GM19324 (cell line): ENCODE measurements around the gene PXDN.
"Not testable (repeated sequence)": the region's sequence is repeated elsewhere in the genome, so short reads cannot be mapped to it uniquely, and the experiment has no call there.

Experiments used
- ATAC-seq: cut with Tn5 transposase; IDR thresholded peaks from one replicate; pipeline ENCODE4 v1.9.1; 2021; ENCODE audit warnings: mild to moderate bottlenecking, moderate library complexity; ENCODE audit not compliant: unreplicated experiment, low FRiP score

PXDN gene

DNA sequence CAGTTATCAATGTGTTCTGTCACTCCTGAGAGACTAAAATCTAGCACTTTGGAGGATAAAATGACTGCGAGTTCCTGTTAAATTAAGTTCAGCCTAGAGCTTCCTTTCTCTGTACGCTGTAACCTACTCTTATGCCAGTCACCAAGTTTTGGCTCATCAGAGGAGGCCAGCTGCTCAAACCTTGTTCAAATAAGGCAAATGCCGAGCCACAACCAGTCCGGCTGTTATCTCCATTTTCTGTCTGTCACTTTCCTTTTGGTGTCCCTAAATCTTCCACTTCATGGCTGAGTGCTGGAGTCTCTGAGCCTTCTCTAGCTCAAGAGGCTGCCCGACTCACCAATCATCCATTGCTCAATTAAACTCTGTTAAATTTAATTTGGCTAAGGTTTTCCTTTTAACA is 33.5 kb upstream of the PXDN start:
- no peak for ATAC-seq

DNA sequence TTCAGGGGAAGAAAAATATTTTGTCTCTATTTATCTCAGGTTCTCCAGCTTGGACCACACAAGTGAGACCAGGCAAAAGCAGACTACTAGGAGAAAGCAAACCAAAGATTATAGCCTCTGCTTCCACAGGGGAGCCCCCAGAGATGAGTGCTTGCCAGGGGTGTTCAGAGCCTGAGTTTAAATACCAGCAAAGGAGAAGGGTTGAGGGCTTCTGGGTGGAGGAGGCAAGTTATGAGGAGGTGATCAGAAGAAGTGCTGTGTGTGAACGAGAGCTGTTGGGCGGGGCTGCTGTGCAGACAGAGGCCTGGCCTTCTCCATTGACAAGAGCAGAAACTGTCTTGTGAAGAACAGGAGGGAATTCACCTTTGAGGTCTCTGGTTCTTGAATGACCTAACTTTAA is 32.8 kb upstream of the PXDN start:
- no peak for ATAC-seq

DNA sequence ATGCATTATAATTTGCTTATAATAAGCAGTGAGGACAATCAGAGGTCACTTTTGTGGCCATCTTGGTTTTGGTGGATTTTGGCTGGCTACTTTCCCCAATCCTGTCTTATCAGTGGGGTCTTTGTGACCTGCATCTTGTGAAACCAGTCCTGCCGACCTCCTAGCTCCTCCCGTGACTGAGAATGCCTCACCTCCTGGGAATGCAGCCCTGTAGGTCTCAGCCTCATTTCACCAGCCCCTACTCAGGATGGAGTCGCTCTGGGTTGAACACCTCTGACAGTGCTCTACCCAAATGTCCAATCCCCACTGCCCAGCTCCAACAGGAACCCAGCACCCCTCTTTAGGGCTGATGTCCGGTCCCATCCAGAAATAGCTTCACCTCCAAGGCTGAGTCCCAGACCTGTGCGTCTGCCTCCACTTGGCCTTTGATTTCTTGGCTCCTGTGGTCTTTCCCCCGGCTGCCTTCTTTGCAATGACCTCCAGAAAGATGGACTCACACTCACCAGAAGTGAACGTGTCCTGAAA is 31.3 kb upstream of the PXDN start:
- no peak for ATAC-seq

DNA sequence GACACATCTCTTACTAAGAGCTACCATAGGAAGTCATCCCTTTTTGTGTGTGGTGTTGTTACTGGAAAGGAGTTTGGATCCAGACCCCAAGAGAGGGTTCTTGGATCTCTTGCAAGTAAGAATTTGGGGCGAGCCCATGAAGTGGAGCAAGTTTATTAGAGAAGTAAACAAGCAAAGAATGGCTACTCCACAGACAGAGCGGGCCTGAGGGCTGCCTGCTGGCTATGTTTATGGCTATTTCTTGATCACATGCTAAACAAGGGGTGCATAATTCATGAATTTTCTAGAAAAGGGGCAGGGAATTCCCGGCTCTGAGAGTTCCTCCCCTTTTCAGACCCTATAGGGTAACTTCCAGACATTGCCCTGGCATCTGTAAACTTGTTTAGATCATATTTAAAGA is 30.6 kb upstream of the PXDN start:
- no peak for ATAC-seq

DNA sequence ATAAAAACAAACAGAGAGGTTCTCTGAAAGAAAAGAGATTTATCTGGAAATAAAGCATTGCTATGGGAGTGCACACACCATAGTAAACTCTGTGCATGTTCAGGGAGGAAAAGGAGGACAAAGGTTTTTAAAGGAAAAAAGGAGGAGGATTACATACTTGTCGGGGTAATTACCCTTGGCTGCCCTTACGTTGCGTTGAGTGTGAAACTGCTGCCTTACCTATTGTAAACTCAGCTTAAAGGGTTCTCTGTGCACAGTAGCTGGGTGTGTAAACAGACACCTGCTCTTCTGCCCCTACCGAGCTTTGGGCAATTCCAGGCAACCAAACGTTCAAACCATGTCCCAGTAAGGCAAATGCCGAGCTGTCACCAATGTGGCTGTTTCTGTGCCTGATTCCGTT is 29.6 kb upstream of the PXDN start:
- no peak for ATAC-seq

DNA sequence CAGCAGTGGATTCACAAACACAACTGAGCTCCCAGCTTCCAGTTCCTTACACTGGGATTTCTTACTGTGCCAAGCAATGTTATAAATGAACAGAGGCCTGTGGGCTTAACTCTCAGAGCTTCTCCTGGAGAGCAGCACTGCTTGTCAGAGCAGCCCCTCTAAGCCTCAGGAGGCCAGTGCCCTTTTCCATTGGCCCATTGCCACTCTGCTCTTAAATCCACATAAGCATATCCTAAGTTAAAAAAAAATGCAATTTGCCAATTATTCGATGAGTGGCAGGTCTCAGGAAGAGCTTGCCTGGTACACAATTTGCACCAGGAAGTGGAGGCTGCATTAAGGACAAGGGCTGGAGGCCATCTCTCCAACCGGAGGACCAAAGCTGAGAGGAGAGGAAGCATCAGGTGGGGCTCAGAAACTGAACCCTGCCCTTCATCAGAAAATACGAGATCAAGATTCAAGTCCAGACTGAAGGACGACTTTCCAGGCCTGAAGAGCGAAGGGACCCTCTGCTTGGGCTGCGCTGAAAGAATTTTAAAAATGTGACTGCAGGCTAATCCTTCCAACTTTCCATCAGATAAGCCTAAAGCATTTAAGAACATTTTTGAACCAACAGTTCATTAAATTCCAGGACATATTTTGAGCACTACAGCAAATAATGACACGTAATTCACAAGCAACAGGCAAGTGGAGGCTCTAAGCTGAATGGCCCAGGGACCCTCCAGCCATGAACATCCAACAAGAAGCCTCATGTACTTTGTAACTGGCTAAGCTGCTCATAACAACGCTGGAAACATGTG is 28.4 kb upstream of the PXDN start:
- ATAC-seq = no peak

DNA sequence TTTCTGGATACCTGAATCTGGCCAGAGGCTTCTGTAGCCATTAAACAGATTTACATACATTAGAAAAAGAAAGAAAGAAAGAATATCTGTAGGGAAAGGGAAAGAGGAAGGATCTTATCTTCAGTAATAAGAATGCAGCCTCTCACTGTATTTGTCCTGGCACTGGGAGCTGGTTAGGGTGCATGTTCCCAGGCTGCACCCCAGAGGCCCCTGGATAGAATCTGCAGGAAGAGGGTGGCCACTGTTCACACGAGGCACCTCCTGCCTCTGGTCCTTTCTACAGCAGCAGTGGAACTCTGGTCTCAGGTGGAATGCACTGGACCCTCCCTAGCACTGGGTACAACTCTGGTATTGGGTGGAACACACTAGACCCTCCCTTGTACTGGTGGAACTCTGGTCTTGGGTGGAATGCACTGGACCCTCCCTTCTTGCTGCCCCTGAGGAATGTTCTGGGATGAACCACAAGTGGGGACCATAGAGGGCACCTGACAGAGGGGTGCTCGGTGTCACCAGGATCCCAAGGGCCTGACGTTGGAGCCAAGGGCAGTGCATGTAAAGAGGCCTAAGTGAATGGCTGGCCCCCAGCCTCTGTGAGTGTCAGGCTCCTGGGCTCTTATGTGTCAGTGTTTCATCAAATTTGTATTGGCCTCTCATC is 27.4 kb upstream of the PXDN start:
- no peak for ATAC-seq

DNA sequence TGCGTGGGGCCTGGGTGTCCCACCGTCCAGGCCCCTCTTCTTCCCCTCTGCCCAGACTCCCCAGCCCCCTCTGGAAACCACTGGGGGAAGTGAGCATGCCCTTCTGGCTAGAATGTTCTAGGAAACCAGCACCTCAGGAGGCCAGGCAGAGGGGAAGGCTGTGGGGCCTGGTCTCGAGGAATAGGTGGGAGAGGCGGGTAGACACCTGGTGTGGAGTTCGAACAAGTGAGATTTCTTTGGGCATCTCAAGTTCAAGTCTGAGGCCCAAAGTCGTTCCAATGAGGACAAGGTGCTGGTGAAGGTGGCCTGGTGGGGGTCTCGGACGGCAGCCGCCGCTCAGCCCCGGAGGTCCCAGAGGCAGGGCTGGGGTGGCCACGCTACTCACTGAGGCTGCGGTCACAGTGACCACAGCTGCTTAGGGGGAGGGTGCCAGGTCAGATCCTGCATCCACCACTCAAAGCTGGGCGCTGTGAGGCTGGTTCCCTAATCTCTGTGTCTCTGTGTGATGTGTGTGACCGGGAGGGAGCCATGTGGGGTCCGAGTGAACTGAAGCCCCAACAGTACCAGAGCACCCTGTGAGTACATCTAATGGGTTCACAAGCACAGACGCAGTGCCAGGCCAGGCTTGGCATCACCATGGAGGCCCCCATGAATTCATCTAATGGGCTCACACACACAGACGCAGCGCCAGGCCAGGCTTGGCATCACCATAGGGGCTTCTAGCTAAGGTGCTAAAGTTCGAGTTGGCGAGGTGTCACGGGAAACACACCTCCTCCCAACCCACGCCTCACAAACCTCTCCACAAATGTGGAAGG is 26.5 kb upstream of the PXDN start:
- no peak for ATAC-seq

DNA sequence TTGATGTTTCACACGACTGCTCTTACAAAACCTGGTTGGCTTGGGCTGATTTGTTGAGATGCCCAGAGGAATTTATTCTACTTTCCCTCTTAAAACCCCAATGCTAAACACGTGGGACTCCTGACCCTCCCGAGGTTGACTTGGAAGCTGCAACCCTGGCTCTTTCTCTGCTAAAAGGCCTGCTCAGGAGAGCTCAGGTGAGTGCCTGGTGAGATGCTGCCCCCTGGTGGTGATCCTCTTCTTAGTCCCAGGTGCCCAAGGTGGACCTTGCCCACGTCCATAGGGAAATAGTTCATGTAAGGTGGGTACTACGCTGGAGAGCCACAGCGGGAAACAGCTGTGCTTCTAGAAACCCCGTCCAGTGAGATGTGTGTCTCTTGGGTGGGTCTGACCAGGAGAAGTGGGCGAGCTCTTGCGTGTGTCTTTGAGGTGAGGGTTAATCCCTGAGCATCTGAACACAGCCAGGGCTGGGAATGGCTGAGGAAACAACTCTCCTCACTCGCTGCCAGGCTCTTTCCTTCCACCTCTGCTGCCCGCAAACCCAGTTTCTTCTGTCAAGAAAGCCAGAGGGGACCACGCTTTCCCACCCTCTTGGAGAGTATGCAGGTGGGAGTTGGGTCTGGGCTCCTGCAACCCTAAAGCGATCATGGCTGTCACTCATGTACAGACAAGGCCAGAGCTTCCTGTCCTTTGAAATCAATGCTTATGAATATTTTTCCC is 25.5 kb upstream of the PXDN start:
- no peak for ATAC-seq

DNA sequence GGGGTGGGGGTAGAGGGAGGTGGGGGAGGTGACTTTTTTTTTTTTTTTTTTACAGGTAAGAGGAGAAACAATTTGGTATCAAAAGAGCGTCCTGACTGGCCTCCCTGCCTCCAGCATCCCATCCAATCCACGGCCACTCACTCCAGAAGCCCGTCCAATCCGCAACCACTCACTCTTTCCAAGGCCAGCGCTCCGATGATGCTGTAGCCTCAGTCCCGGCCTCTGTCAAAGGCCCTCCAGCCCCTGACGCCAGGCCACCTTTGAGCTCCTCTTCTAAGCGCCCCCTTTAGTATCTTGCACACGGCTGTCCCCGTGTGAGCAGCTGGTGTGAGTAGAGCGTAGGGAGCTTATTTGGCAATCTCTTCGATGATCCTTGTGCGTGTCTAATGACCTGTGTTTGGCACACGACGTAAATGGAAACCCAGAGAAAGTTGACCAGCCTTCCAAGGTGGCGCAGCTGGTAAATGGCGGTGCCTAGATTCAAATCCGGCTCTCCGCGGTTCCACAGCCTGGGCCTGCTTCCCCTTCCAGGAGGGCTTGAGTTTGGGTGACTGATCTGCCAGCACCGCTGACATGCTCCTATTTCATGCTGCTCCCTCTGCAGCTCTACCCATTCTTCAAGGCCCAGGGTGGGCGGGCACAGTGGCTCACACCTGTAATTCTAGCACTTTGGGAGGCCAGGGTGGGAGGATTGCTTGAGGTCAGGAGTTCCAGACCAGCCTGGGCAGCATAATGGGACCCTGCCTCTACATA is 23.8 kb upstream of the PXDN start:
- no peak for ATAC-seq

DNA sequence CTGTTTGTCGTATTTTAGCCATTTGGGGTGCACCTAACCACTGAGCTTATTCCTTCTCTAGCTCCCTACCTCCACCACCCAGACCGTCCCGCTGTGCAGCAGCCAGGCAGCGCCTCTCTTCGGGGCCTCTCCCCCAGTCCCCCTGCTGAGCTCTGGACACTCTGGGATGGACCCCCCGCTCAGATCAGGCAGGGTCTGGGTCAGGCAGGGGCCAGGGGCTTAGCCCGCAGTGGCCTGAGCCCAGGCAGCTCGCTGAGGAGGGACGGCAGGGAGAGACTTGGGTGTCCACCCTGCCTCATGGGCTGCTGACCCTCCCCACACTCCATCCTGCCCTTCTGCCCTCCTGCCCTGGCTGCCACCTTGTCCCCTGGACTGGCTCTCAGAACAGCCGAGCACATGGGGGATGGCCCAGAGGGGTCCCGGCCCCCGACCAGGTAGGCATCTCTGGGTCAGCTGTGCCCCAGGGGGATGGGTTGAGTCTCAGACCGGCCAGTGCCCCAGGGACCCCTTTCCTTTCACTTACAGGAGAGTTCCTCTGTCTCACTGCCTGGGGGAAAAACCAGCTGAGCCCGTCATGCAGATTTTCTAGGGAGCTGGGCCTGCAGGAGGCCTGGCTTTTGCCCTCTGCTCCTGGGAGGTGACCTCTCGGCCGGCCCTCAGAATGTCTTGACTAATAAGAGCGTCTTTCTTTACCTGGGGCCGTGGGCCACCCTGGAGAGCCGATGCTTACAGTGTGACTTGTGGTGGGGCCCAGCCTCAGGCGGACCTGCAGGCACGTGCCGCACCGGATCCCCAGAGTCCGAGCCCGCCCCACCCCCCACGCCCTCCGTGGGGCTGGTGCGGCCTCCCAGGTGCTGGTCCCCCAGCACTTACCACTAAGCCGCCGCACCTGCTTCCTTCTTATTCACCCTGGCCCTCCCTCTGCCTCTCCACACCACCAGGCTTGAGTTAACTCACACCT is 22.8 kb upstream of the PXDN start:
- no peak for ATAC-seq

DNA sequence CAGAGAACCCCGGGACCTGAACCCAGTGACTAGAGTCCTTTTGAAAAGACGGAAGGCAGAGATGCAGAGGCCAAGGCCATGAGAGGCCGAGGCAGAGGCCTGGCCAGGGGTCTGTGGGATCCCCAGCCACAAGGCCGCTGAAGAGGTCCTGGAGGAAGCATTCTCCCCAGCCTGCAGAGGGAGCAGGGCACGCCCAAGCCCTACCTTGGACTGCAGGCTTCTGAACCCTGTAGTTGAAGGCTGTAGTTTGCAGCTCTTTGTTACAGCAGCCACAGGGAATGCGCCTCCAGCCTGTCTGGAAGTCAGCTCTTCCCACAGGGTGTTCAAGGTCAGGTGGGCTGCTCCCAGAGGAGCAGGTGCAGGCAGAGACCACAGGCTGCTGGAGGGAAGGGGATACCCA is 22.1 kb upstream of the PXDN start:
- ATAC-seq = no peak

DNA sequence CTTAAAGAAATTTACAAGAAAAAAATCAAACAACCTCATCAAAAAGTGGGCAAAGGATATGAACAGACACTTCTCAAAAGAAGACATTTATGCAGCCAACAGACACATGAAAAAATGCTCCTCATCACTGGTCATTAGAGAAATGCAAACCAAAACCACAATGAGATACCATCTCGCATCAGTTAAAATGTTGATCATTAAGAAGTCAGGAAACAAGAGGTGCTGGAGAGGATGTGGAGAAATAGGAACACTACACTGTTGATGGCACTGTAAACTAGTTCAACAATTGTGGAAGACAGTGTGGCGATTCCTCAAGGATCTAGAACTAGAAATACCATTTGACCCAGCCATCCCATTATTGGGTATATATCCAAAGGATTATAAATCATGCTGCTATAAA is 20.9 kb upstream of the PXDN start:
- not testable (repeated sequence) for ATAC-seq

DNA sequence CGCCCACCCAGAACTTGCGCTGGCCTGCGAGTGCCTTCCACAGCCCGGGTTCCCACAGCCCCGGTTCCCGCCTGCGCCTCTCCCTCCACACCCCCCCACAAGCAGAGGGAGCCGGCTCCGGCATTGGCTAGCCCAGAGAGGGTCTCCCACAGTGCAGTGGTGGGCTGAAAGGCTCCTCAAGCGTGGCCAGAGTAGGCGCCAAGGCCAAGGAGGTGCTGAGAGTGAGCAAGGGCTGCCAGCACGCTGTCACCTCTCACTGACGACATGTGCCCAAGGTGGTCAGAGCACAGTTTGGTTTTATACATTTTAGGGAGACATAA is 15.3 kb upstream of the PXDN start:
- ATAC-seq = no peak

DNA sequence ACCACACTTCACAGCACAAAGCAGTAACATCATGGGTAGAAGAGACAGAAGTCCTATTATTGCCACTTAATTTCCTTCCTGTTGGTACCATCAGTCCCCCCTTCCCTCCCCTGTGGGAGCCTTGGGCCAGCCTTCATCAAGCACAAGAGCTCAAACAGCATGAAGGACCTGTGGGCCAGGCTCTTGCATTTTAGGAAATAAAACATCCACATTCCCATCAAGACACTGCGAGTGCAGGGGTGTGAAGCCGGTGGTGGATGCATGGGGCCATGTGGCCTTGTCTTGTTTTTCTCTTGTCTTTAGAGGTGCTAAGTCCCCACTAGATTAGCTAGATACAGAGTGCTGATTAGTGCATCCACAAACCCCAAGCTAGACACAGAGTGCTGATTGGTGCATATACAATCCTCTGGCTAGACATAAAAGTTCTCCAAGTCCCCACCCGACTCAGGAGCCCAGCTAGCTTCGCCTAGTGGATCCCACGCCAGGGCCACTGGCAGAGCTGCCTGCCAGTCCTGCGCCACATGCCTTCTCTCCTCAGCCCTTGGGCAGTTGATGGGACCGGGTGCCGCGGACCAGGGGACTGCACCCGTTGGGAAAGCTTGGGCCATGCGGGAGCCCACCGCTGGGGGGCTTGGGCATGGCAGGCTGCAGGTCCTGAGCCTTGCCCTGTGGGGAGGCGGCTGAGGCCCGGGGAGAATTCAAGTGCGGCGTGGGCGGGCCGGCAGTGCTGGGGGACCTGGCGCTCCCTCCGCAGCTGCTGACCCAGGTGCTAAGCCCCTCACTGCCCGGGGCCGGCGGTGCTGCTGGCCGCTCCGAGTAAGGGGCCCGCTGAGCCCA is 14.7 kb upstream of the PXDN start:
- no peak for ATAC-seq

DNA sequence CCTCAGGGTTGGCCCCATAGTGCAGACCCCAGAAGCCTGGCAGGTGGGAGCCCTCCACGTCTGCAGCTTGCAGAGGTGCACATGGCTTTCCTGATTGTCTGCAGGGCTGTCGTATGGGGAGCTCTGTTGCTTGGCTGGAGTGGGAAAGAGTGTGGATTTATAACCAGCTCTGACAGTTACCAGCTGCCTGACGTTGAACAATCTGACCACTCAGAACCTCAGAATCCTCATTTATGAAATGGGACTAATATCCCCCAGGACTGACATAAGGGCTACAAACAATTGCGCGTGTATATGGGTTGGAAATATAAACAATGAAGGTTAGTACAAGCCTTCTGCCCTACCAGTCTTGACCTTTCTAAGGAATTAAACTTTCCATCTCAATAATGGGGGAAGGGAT is 13.9 kb upstream of the PXDN start:
- no peak for ATAC-seq

DNA sequence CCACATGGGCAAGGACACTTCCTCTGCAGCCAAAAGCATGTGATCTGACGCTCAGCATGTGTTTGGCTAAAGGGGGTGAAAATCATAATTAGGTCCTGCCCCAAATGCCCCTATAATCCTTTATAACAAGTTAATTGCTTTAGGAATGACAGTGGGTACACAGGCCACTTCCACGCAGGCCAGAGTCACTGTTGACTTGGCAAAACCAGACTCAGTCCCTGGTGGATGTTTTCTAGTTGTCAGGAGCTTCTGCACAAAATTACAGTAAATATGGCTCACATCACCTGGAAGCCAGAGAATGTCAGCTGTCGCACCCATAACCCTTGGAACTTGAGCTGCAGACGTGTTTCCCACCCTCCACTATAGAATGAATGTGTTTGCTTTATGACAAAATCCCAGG is 13.3 kb upstream of the PXDN start:
- no peak for ATAC-seq

DNA sequence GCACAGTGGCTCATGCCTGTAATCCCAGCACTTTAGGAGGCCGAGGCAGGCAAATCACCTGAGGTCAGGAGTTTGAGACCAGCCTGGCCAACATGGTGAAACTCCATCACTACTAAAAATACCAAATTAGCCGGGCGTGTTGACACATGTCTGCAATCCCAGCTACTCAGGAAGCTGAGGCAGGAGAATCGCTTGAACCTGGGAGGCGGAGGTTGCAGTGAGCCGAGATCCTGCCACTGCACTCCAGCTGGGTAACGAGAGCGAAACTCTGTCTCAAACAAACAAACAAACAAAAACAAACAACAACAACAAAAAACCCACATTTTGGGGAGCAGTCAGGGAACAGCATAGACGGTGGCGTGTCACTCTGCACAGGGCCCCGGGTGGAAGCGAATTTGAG is 12.8 kb upstream of the PXDN start:
- not testable (repeated sequence) for ATAC-seq
